GM23248 (cell line): ENCODE results near the gene KCTD3.

ENCODE experiments used
- EZH2 ChIP-seq: fragments of 200-600 bp; sonication (generic); IDR thresholded peaks from 2 replicates; pipeline ENCODE4 v1.6.1; 2018; ENCODE audit warnings: antibody characterized with exemption, mild to moderate bottlenecking; ENCODE audit not compliant: insufficient read depth, poor library complexity, severe bottlenecking
- EZH2phosphoT487 ChIP-seq: fragments of 200-600 bp; sonication (generic); IDR thresholded peaks from 2 replicates; pipeline ENCODE4 v1.6.1; 2018; ENCODE audit warnings: antibody characterized with exemption, moderate library complexity, mild to moderate bottlenecking, low read depth; ENCODE audit not compliant: insufficient read depth

GRCh38 chr1:215542301-215542700 is 24.8 kb upstream of the KCTD3 start:
- TF ChIP-seq EZH2 = no peak
- TF ChIP-seq EZH2phosphoT487 = no peak
